A549 (cell line): Measurements from ENCODE around the gene SUPT4H1. TPM values are rescaled to one million over a fixed set of nuclear protein-coding genes. Genes with fewer than 3 reads are reported as not detected.

Source experiments
- ATAC-seq, 2 experiments: fragments of 200-7000 bp in 1 of 2; fragments of >200 bp in 1 of 2; cut with Nextera tagmentation in 1 of 2; cut with Tn5 transposase in 1 of 2; 3 replicates each; pipeline versions ENCODE4 v1.8.0 to v1.9.1; 2018 to 2020; ENCODE audit warnings: mild to moderate bottlenecking in 1 of 2, moderate library complexity in 1 of 2
- CTCF ChIA-PET: fragments of 300-600 bp; sonication (Branson Sonifier 250); formaldehyde crosslinking; extraction: SDS; loops from one replicate; lab custom pipeline; 2021; ENCODE audit warnings: antibody characterized with exemption, inconsistent platforms; lab: Yijun Ruan, JAX
- POLR2A ChIA-PET: fragments of 350-600 bp; formaldehyde crosslinking; extraction: SDS; loops from one replicate; lab custom pipeline; 2021; ENCODE audit warnings: antibody characterized with exemption, inconsistent platforms; lab: Yijun Ruan, JAX
- DNase-seq, 2 experiments: peaks; one replicate each; pipeline versions ENCODE4 v3.0.0 to v3.0.0-alpha.2; 2011 to 2016; ENCODE audit warnings: low read depth in 1 of 2, low spot score in 1 of 2
- FAIRE-seq: peaks from 2 replicates; lab custom pipeline; 2011; peaks lifted over from hg19 to GRCh38; lab: Jason Lieb, UNC
- H3K27ac ChIP-seq, 2 experiments: fragments of >200 bp; sonication (Bioruptor Twin); formaldehyde crosslinking; 3 replicates each; pipeline ENCODE4 v1.5.1; 2016 to 2017
- H3K4me1 ChIP-seq: fragments of >200 bp; sonication (Bioruptor Twin); formaldehyde crosslinking; 3 replicates; pipeline ENCODE4 v1.6.1; 2016
- H3K4me2 ChIP-seq: fragments of >200 bp; sonication (Bioruptor Twin); formaldehyde crosslinking; 3 replicates; pipeline ENCODE4 v1.6.1; 2016
- H3K4me3 ChIP-seq: fragments of >200 bp; sonication (Bioruptor Twin); formaldehyde crosslinking; 3 replicates; pipeline ENCODE4 v1.5.1; 2016
- H3K9me3 ChIP-seq: fragments of >200 bp; sonication (Bioruptor Twin); formaldehyde crosslinking; 3 replicates; pipeline ENCODE4 v1.6.1; 2016
- BHLHE40 ChIP-seq: IDR thresholded peaks from 2 replicates; pipeline ENCODE4 v1.6.1; 2012; ENCODE audit warnings: low read depth, low read length, inconsistent platforms
- CBX8 ChIP-seq: fragments of 200-600 bp; sonication (generic); IDR thresholded peaks from 2 replicates; pipeline ENCODE4 v1.6.1; 2016
- CHD4 ChIP-seq: fragments of 200-600 bp; sonication (generic); IDR thresholded peaks from 2 replicates; pipeline ENCODE4 v1.6.1; 2016; ENCODE audit warnings: antibody characterized with exemption, mild to moderate bottlenecking, borderline replicate concordance
- EHMT2 ChIP-seq: fragments of 200-600 bp; sonication (generic); IDR thresholded peaks from 2 replicates; pipeline ENCODE4 v1.6.1; 2016; ENCODE audit warnings: antibody characterized with exemption, low read depth, mild to moderate bottlenecking, moderate library complexity
- HOXA7 ChIP-seq: fragments of 250-450 bp; sonication (Bioruptor Pico); IDR thresholded peaks from 2 replicates; pipeline ENCODE4 v1.5.0; 2020; ENCODE audit warnings: mild to moderate bottlenecking, moderate library complexity
- HOXB5 ChIP-seq: fragments of 250-450 bp; sonication (Bioruptor Pico); IDR thresholded peaks from 2 replicates; pipeline ENCODE4 v1.5.0; 2020; ENCODE audit warnings: mild to moderate bottlenecking, moderate library complexity
- JUNB ChIP-seq: fragments of >200 bp; sonication (Bioruptor Twin); formaldehyde crosslinking; IDR thresholded peaks from 2 replicates; pipeline ENCODE4 v1.6.1; 2016
- KDM1A ChIP-seq: fragments of 200-600 bp; sonication (generic); IDR thresholded peaks from 2 replicates; pipeline ENCODE4 v1.6.1; 2016; ENCODE audit warnings: low read depth, mild to moderate bottlenecking
- MAFK ChIP-seq: fragments of 450-650 bp; IDR thresholded peaks from 2 replicates; pipeline ENCODE4 v1.6.1; 2014; ENCODE audit not compliant: partially characterized antibody
- MYC ChIP-seq: IDR thresholded peaks from 2 replicates; pipeline ENCODE4 v1.6.1; 2012; ENCODE audit warnings: mild to moderate bottlenecking, inconsistent platforms, low read length, improper control_type of control experiment, borderline replicate concordance
- RARB ChIP-seq: fragments of 250-450 bp; sonication (Bioruptor Pico); IDR thresholded peaks from 2 replicates; pipeline ENCODE4 v1.8.0; 2021; ENCODE audit warnings: mild to moderate bottlenecking, moderate library complexity
- RNF2 ChIP-seq: fragments of 200-600 bp; sonication (generic); IDR thresholded peaks from 2 replicates; pipeline ENCODE4 v1.6.1; 2016; ENCODE audit warnings: low read depth, mild to moderate bottlenecking, antibody characterized with exemption, moderate library complexity, borderline replicate concordance
- SREBF2 ChIP-seq: fragments of 450-650 bp; IDR thresholded peaks from 2 replicates; pipeline ENCODE4 v1.6.1; 2014; ENCODE audit warnings: mild to moderate bottlenecking, moderate library complexity
- TP53 ChIP-seq: fragments of 250-450 bp; sonication (Bioruptor Pico); IDR thresholded peaks from 2 replicates; pipeline ENCODE4 v1.5.0; 2021; ENCODE audit warnings: mild to moderate bottlenecking, moderate library complexity
- WGBS: methylation state at CpG from one replicate; pipeline ENCODE4 v1.1.6; 2017; ENCODE audit errors: missing lambda C conversion rate; 5-methylcytosine and 5-hydroxymethylcytosine counted together
- polyA plus RNA-seq, 4 experiments: library from polyadenylated mRNA; depleted of rRNA in 3 of 4; stranded (reverse); fragments of >200 nt; fragmentation: RNase III in 1 of 4; extraction: RNeasy Plus Mini Kit Qiagen cat#74134 plus additional on column Dnase treatment in 1 of 4; gene quantifications; 2 replicates in 3 of 4; 3 replicates in 1 of 4; pipeline ENCODE4 v1.2.3, GENCODE V29; 2011 to 2017
- TF ChIP-seq, protein P1 (sequence below): fragments of 150-350 bp; IDR thresholded peaks from 2 replicates; pipeline ENCODE4 v1.6.1; 2014; ENCODE audit warnings: low read depth, mild to moderate bottlenecking, low read length
- TF ChIP-seq, protein P2 (sequence below): fragments of 450-650 bp; IDR thresholded peaks from 2 replicates; pipeline ENCODE4 v1.6.1; 2014; ENCODE audit warnings: antibody characterized with exemption
- TF ChIP-seq, protein P3 (sequence below): fragments of >200 bp; sonication (Bioruptor Twin); formaldehyde crosslinking; IDR thresholded peaks from 2 replicates; pipeline ENCODE4 v1.6.1; 2016
- TF ChIP-seq, protein P4 (sequence below): fragments of 200-600 bp; sonication (generic); IDR thresholded peaks from 2 replicates; pipeline ENCODE4 v1.6.1; 2016; ENCODE audit warnings: antibody characterized with exemption, mild to moderate bottlenecking, moderate library complexity

SUPT4H1 gene
- polyA plus RNA-seq, 2 of the 4 experiments (the other 2 are of a cell fraction) = 123 to 241 TPM

DNA sequence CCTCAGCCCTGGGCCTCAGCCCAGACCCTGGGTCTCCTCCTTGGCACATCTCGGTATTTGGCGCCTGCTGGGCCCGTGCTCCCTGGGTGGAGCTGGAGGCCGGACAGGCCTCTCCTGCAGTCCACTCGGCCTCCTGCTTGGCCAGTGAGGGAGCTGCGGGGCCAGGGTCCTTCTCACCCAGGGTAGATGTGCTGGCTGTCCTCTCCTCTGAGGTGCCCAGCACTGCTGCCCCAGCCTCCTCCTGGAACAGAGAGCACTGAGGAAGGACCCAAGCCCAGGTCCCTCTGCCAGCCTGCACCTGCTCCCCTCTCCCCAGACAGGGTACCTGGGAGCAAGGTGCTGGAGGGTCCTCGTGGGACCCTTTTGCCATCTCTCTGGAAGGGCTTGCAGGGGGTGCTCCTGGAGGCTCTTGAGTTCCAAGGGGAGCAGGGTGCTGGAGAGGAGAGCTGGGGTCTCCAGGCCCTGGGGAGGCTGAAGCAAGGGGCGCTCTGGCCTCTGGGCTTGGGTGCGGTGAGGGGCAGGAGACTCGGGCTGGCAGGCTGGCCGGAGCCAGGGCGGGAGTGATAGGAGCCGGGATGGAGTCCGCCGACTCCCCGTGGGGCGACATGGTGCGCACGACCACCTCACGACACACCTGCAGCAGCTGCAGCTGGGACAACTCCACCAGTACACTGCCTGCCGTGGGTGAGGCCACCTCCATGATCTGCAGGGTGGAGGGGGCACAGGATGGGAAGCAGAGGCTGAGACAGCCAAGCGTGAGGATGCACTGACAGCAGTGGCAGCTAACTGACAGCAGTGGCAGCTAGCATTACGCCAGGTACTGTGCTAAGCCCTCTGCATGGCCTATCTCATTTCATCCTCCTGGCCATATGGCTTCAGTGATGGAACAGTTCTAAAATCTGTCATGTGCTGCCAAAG, 41.2 kb downstream of the SUPT4H1 start:
- no peak overlapping the region for H3K4me2 ChIP-seq
- FAIRE-seq (no peak), DNase-seq (no peak), ATAC-seq (no peak)
- CTCF ChIA-PET = interaction anchor here (0.7 to 19.5 kb wide), 5 partner anchors 7 to 139 kb away, joined by 3 to 315 read pairs (median 165); partner anchors contain the start of gene RNF43
- TF ChIP-seq RNF2 (no peak), CHD4 (no peak), JUNB (no peak), MAFK (no peak), EHMT2 (no peak), KDM1A (no peak), MYC (no peak)
- TF ChIP-seq, protein P1, sequence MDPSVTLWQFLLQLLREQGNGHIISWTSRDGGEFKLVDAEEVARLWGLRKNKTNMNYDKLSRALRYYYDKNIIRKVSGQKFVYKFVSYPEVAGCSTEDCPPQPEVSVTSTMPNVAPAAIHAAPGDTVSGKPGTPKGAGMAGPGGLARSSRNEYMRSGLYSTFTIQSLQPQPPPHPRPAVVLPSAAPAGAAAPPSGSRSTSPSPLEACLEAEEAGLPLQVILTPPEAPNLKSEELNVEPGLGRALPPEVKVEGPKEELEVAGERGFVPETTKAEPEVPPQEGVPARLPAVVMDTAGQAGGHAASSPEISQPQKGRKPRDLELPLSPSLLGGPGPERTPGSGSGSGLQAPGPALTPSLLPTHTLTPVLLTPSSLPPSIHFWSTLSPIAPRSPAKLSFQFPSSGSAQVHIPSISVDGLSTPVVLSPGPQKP = no peak
- H3K4me1 ChIP-seq = no peaks in the 10 kb centered on the region
- POLR2A ChIA-PET = interaction anchor here (1.4 kb wide), 1 partner anchor 41 kb away, joined by 3 read pairs; the partner anchor contains the start of gene SUPT4H1
- no peak overlapping the region for H3K27ac ChIP-seq
- no peaks in the 10 kb centered on the region for H3K9me3 ChIP-seq
- WGBS = 69% methylated on average over 23 of the region's 23 CpGs
- no peak overlapping the region for H3K4me3 ChIP-seq

DNA sequence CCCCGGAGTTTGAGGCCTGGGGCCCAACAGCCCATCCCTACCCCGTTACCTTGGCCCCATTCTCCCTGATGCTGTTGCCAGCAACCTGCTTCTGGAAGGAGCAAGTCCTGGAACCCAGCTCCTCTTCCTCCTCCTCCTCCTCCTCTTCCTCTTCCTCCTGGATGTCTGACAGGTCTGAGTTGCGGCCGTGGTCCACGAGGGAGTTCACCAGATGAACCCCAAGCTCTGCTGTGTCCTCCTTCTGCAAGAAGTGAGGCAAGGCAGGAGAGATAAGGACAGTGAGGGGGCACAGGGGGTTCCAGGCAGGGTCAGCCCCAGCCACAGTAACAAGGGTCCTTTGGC, 42.1 kb downstream of the SUPT4H1 start:
- 58% methylated on average over 5 of the region's 5 CpGs for WGBS
- Histone ChIP-seq H3K4me3 (no peak overlapping the region), H3K4me1 (no peaks in the 10 kb centered on the region), H3K9me3 (no peaks in the 10 kb centered on the region), H3K4me2 (no peak overlapping the region), H3K27ac (no peak overlapping the region)
- no peak for ATAC-seq
- DNase-seq = no peak
- TF ChIP-seq CBX8 = no peak
- no peak for TF ChIP-seq TP53 (CRISPR knock-in tag)
- TF ChIP-seq HOXB5 (CRISPR knock-in tag) = no peak
- no peak for TF ChIP-seq RARB (CRISPR knock-in tag)
- no peak for TF ChIP-seq RNF2
- TF ChIP-seq, protein P2, sequence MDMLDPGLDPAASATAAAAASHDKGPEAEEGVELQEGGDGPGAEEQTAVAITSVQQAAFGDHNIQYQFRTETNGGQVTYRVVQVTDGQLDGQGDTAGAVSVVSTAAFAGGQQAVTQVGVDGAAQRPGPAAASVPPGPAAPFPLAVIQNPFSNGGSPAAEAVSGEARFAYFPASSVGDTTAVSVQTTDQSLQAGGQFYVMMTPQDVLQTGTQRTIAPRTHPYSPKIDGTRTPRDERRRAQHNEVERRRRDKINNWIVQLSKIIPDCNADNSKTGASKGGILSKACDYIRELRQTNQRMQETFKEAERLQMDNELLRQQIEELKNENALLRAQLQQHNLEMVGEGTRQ = no peak
- ChIA-PET POLR2A (interaction anchor here (1.4 kb wide), 1 partner anchor 42 kb away, joined by 3 read pairs; the partner anchor contains the start of gene SUPT4H1), CTCF (interaction anchor here (0.7 to 19.5 kb wide), 5 partner anchors 36 to 140 kb away, joined by 3 to 315 read pairs (median 4); partner anchors contain the start of gene RNF43)
- FAIRE-seq = no peak

DNA sequence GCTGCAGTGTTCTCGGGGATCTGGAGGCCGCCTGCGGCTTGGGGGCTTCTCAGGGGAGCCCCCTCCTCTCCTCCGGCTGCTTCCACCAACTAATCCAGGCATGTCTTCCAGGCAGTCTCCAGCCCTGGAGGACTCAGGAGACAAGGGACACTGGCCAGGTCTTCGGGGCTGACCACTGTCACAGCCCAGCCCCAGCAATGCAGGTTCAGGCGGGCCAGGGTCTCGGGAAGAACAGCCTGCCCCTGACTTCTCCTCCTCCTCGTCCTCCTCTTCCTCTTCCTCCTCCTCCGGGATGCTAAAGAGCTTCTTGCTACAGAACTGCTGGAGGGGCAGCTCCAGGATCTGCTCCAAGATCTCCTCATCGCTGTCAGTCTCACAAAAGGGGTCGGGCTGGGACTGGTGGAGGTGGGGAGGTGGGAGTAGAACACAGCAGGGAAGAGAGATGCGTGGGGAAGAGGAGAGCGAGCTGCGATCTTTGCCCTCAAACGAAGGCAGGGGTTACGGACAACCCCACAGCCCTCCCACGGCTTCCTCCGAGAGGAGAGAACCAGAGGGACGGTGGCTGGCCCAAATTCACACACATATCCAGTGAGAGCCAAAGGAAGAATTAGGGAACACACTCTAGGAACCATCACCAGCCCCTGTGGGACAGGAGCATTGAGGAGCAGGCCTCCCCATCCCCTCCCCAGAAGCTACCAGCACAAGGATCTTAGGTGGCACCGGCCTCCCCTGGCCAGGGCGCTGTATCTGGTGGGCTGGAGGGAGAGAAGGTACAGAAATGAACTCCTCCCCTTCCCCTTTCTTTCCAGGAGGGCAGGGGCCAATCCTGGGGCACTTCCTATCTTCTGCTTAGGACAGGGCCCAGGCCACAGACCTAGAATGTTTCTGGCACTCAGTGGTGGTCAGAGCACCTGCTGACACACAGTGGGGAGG, 42.8 kb downstream of the SUPT4H1 start:
- no peak overlapping the region for H3K4me2 ChIP-seq
- ATAC-seq = no peak
- POLR2A ChIA-PET = no interaction called here
- no peaks in the 10 kb centered on the region for H3K4me1 ChIP-seq
- no peak overlapping the region for H3K27ac ChIP-seq
- CTCF ChIA-PET = interaction anchor here (0.9 to 19.5 kb wide), 8 partner anchors 8 to 140 kb away, joined by 3 to 315 read pairs (median 5); partner anchors contain the start of genes RNF43 and SUPT4H1
- TF ChIP-seq, protein P3, sequence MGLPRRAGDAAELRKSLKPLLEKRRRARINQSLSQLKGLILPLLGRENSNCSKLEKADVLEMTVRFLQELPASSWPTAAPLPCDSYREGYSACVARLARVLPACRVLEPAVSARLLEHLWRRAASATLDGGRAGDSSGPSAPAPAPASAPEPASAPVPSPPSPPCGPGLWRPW = no peak
- TF ChIP-seq HOXA7 (CRISPR knock-in tag) (no peak), SREBF2 (no peak), BHLHE40 (no peak)
- TF ChIP-seq, protein P4, sequence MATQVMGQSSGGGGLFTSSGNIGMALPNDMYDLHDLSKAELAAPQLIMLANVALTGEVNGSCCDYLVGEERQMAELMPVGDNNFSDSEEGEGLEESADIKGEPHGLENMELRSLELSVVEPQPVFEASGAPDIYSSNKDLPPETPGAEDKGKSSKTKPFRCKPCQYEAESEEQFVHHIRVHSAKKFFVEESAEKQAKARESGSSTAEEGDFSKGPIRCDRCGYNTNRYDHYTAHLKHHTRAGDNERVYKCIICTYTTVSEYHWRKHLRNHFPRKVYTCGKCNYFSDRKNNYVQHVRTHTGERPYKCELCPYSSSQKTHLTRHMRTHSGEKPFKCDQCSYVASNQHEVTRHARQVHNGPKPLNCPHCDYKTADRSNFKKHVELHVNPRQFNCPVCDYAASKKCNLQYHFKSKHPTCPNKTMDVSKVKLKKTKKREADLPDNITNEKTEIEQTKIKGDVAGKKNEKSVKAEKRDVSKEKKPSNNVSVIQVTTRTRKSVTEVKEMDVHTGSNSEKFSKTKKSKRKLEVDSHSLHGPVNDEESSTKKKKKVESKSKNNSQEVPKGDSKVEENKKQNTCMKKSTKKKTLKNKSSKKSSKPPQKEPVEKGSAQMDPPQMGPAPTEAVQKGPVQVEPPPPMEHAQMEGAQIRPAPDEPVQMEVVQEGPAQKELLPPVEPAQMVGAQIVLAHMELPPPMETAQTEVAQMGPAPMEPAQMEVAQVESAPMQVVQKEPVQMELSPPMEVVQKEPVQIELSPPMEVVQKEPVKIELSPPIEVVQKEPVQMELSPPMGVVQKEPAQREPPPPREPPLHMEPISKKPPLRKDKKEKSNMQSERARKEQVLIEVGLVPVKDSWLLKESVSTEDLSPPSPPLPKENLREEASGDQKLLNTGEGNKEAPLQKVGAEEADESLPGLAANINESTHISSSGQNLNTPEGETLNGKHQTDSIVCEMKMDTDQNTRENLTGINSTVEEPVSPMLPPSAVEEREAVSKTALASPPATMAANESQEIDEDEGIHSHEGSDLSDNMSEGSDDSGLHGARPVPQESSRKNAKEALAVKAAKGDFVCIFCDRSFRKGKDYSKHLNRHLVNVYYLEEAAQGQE = no peak
- H3K4me3 ChIP-seq = no peak overlapping the region
- WGBS = 65% methylated on average over 20 of the region's 21 CpGs
- DNase-seq = no peak
- FAIRE-seq = no peak
- H3K9me3 ChIP-seq = no peaks in the 10 kb centered on the region
